Natural killer cell treated with Interleukin-12 subunit alpha and Interleukin-12 subunit beta and Interleukin-15 and Interleukin-18, amount 100 ng/mL, for 72 hours (primary cell): ENCODE results near the gene MSLN. TPM values are rescaled to one million over a fixed set of nuclear protein-coding genes. Genes with fewer than 3 reads are reported as not detected.

Experiments used
- ATAC-seq, 2 donors: fragments of 150-1000 bp; cut with Tn5 transposase in 1 of 2; sonication (Bioruptor Pico), chemical (Tn5 transposase) in 1 of 2; 2 replicates each; pipeline ENCODE4 v1.10.0; 2021
- DNase-seq: peaks from one replicate; pipeline ENCODE4 v3.0.0; 2022; ENCODE audit warnings: low spot score
- H3K27ac Mint-ChIP-seq, 2 donors: 1 replicate in 1 of 2; 2 replicates in 1 of 2; pipeline ENCODE4 v1.8.0; 2022; ENCODE audit warnings: mixed read lengths in 2 of 2, mild to moderate bottlenecking in 1 of 2, moderate library complexity in 1 of 2
- H3K27me3 Mint-ChIP-seq, 2 donors: 1 replicate in 1 of 2; 2 replicates in 1 of 2; pipeline ENCODE4 v1.8.0; 2022; ENCODE audit warnings: mixed read lengths in 2 of 2
- H3K36me3 Mint-ChIP-seq: one replicate; pipeline ENCODE4 v1.8.0; 2022; ENCODE audit warnings: mixed read lengths
- H3K4me1 Mint-ChIP-seq, 2 donors: 1 replicate in 1 of 2; 2 replicates in 1 of 2; pipeline ENCODE4 v1.8.0; 2022; ENCODE audit warnings: low read depth in 2 of 2, mixed read lengths in 2 of 2, mild to moderate bottlenecking in 1 of 2
- H3K4me3 Mint-ChIP-seq: one replicate; pipeline ENCODE4 v1.8.0; 2022; ENCODE audit warnings: mixed read lengths
- H3K9me3 Mint-ChIP-seq: 2 replicates; pipeline ENCODE4 v1.8.0; 2022; ENCODE audit warnings: mixed read lengths
- total RNA-seq, 2 donors: library from RNA; stranded (reverse); gene quantifications; one replicate each; pipeline ENCODE4 v1.2.3, GENCODE V29; 2022

Gene MSLN
- total RNA-seq, 2 donors from 2014 or later = not detected

- Mint-ChIP-seq H3K27ac (peak overlapping the region; percentile 33 to 70), H3K9me3 (no peaks in the 10 kb centered on the region), H3K36me3 (no peaks in the 10 kb centered on the region), H3K27me3 (no peaks in the 10 kb centered on the region), H3K4me1 (peaks cover 0 to 3% of the 10 kb centered on the region in 2 donors), H3K4me3 (peak overlapping the region; percentile 83)
- DNase-seq = no peak
- no peak for ATAC-seq
Measured at GRCh38 chr16:787321-787966, 26.9 kb downstream of the MSLN start.

GRCh38 chr16:787978-788398 lies 27.5 kb downstream of the MSLN start, which contains the start of gene RPUSD1:
Gene RPUSD1 (minus strand): TSS chr16:788381. CDS start chr16:787737, 644 bp downstream.
- ATAC-seq = peak in 1 of 2 donors; percentile 39
- peak within 1 kb of the TSS; percentile 33 to 70 for H3K27ac Mint-ChIP-seq
- no peaks in the 10 kb centered on the region for H3K9me3 Mint-ChIP-seq
- H3K36me3 Mint-ChIP-seq = no peaks in the 10 kb centered on the region
- H3K4me1 Mint-ChIP-seq = peaks cover 0 to 3% of the 10 kb centered on the region in 2 donors
- no peak for DNase-seq
- peak within 1 kb of the TSS; percentile 83 for H3K4me3 Mint-ChIP-seq
- H3K27me3 Mint-ChIP-seq = no peaks in the 10 kb centered on the region

GRCh38 chr16:788399-789126 lies 28.0 kb downstream of the MSLN start, which contains the start of gene CHTF18:
Gene CHTF18 (plus strand): TSS chr16:788620. CDS start chr16:788685, 65 bp downstream.
- Mint-ChIP-seq H3K9me3 (no peaks in the 10 kb centered on the region), H3K36me3 (no peaks in the 10 kb centered on the region), H3K4me3 (peak within 1 kb of the TSS; percentile 83), H3K27ac (peak within 1 kb of the TSS; percentile 33 to 70), H3K4me1 (peaks cover 0 to 3% of the 10 kb centered on the region in 2 donors), H3K27me3 (no peaks in the 10 kb centered on the region)
- peak; percentile 94 for DNase-seq
- ATAC-seq = peak; percentile 95 to 97

- ATAC-seq = no peak
- no peaks in the 10 kb centered on the region for H3K36me3 Mint-ChIP-seq
- no peaks in the 10 kb centered on the region for H3K27me3 Mint-ChIP-seq
- H3K4me3 Mint-ChIP-seq = peak overlapping the region; percentile 30
- no peak overlapping the region for H3K27ac Mint-ChIP-seq
- no peak for DNase-seq
- no peaks in the 10 kb centered on the region for H3K9me3 Mint-ChIP-seq
- H3K4me1 Mint-ChIP-seq = peaks cover 0 to 3% of the 10 kb centered on the region in 2 donors
Measured at GRCh38 chr16:789191-789850, 28.8 kb downstream of the MSLN start.

- no peak for ATAC-seq
- Mint-ChIP-seq H3K27ac (no peak overlapping the region), H3K27me3 (no peaks in the 10 kb centered on the region), H3K9me3 (no peaks in the 10 kb centered on the region), H3K36me3 (no peaks in the 10 kb centered on the region), H3K4me1 (peaks cover 0 to 3% of the 10 kb centered on the region in 2 donors), H3K4me3 (peak overlapping the region; percentile 30)
- no peak for DNase-seq
Measured at GRCh38 chr16:790086-790485, 29.6 kb downstream of the MSLN start.

GRCh38 chr16:791131-791530 lies 30.6 kb downstream of the MSLN start:
- Mint-ChIP-seq H3K4me1 (peaks cover 0 to 3% of the 10 kb centered on the region in 2 donors), H3K9me3 (no peaks in the 10 kb centered on the region), H3K4me3 (no peak overlapping the region), H3K27me3 (no peaks in the 10 kb centered on the region), H3K27ac (no peak overlapping the region), H3K36me3 (no peaks in the 10 kb centered on the region)
- DNase-seq (no peak), ATAC-seq (no peak)

- ATAC-seq (no peak), DNase-seq (no peak)
- Mint-ChIP-seq H3K27me3 (no peaks in the 10 kb centered on the region), H3K9me3 (no peaks in the 10 kb centered on the region), H3K4me3 (no peak overlapping the region), H3K4me1 (peaks cover 0 to 3% of the 10 kb centered on the region in 2 donors), H3K27ac (no peak overlapping the region), H3K36me3 (no peaks in the 10 kb centered on the region)
Measured at GRCh38 chr16:792221-792995, 31.9 kb downstream of the MSLN start.

GRCh38 chr16:793414-793813 lies 32.9 kb downstream of the MSLN start:
- Mint-ChIP-seq H3K36me3 (no peaks in the 10 kb centered on the region), H3K27me3 (peaks cover 0 to 3% of the 10 kb centered on the region in 2 donors), H3K9me3 (no peaks in the 10 kb centered on the region), H3K4me3 (no peak overlapping the region), H3K27ac (no peak overlapping the region), H3K4me1 (no peaks in the 10 kb centered on the region)
- no peak for ATAC-seq
- DNase-seq = no peak

- DNase-seq (no peak), ATAC-seq (no peak)
- Mint-ChIP-seq H3K27ac (no peak overlapping the region), H3K9me3 (no peaks in the 10 kb centered on the region), H3K4me1 (no peaks in the 10 kb centered on the region), H3K27me3 (peaks cover 0 to 3% of the 10 kb centered on the region in 2 donors), H3K4me3 (no peak overlapping the region), H3K36me3 (no peaks in the 10 kb centered on the region)
Measured at GRCh38 chr16:794091-794822, 33.7 kb downstream of the MSLN start.

GRCh38 chr16:794853-795466 lies 34.4 kb downstream of the MSLN start:
- H3K27ac Mint-ChIP-seq = no peak overlapping the region
- no peaks in the 10 kb centered on the region for H3K4me1 Mint-ChIP-seq
- no peak overlapping the region for H3K4me3 Mint-ChIP-seq
- DNase-seq (no peak), ATAC-seq (no peak)
- no peaks in the 10 kb centered on the region for H3K9me3 Mint-ChIP-seq
- peaks cover 0 to 3% of the 10 kb centered on the region in 2 donors for H3K27me3 Mint-ChIP-seq
- H3K36me3 Mint-ChIP-seq = no peaks in the 10 kb centered on the region

- Mint-ChIP-seq H3K27me3 (peaks cover 0 to 3% of the 10 kb centered on the region in 2 donors), H3K4me3 (no peak overlapping the region), H3K9me3 (no peaks in the 10 kb centered on the region), H3K4me1 (no peaks in the 10 kb centered on the region), H3K36me3 (no peaks in the 10 kb centered on the region), H3K27ac (no peak overlapping the region)
- DNase-seq (no peak), ATAC-seq (no peak)
Measured at GRCh38 chr16:795580-796229, 35.2 kb downstream of the MSLN start.
